NT2/D1 (cell line): ENCODE results near the gene IGSF10.
"Not testable (repeated sequence)": the region's sequence is repeated elsewhere in the genome, so short reads cannot be mapped to it uniquely, and the experiment has no call there.

Experiments used
- DNase-seq: peaks from one replicate; pipeline ENCODE4 v3.0.0-alpha.2; 2011; ENCODE audit warnings: low read depth, low spot score
- H3K27me3 ChIP-seq: 2 replicates; pipeline ENCODE4 v1.6.0; 2011; ENCODE audit warnings: mild to moderate bottlenecking; ENCODE audit not compliant: insufficient read length, insufficient read depth
- H3K36me3 ChIP-seq: 2 replicates; pipeline ENCODE4 v1.6.1; 2011; ENCODE audit warnings: mild to moderate bottlenecking, low read length, mixed read lengths; ENCODE audit not compliant: insufficient read depth, insufficient read length
- H3K4me1 ChIP-seq: 2 replicates; pipeline ENCODE4 v1.5.1; 2011; ENCODE audit not compliant: insufficient read depth, insufficient read length
- H3K4me3 ChIP-seq: 2 replicates; pipeline ENCODE4 v1.5.1; 2011; ENCODE audit warnings: low read depth; ENCODE audit not compliant: insufficient read length
- H3K9ac ChIP-seq: 2 replicates; pipeline ENCODE4 v1.6.0; 2011; ENCODE audit warnings: low read depth; ENCODE audit not compliant: insufficient read length
- H3K9me3 ChIP-seq: 2 replicates; pipeline ENCODE4 v1.5.1; 2011; ENCODE audit warnings: mild to moderate bottlenecking, low read length; ENCODE audit not compliant: insufficient read depth
- SUZ12 ChIP-seq: IDR thresholded peaks from 2 replicates; pipeline ENCODE4 v1.6.1; 2011; ENCODE audit not compliant: insufficient read length, insufficient read depth; ENCODE audit errors: extremely low read depth
- YY1 ChIP-seq: IDR thresholded peaks from 2 replicates; pipeline ENCODE4 v1.6.1; 2011; ENCODE audit not compliant: insufficient read length, insufficient read depth
- ZNF274 ChIP-seq: IDR thresholded peaks from 2 replicates; pipeline ENCODE4 v1.6.1; 2011; ENCODE audit warnings: mild to moderate bottlenecking, low read depth, low read length

Gene IGSF10

DNA sequence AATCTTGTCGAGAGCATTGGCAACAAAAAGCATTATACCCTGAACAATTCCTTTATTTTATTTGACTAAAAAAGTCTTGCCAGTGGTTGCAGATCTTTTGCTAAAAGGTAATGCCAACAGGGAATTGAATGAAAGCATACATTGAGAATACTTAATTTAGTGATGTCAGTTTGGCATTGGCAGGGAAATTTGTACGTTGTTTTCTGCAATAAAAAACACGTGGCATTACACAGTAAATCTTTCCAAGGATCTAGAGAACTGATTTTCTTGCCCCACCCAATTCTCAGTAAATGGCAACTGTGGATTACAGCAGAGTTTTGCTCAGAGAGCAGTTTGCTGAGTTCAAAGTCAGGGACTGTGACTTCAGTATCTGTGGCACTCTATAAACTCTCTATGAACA lies 38.3 kb upstream of the IGSF10 start:
- Histone ChIP-seq H3K9ac (no peak overlapping the region), H3K27me3 (no peaks in the 10 kb centered on the region), H3K36me3 (no peaks in the 10 kb centered on the region), H3K4me3 (no peak overlapping the region), H3K4me1 (no peaks in the 10 kb centered on the region), H3K9me3 (no peaks in the 10 kb centered on the region)
- no peak for DNase-seq
- TF ChIP-seq SUZ12 (no peak), YY1 (no peak), ZNF274 (no peak)

GRCh38 chr3:151491525-151491924 lies 30.7 kb upstream of the IGSF10 start:
- Histone ChIP-seq H3K4me3 (no peak overlapping the region), H3K9me3 (no peaks in the 10 kb centered on the region), H3K36me3 (no peaks in the 10 kb centered on the region), H3K4me1 (no peaks in the 10 kb centered on the region), H3K9ac (no peak overlapping the region), H3K27me3 (no peaks in the 10 kb centered on the region)
- TF ChIP-seq SUZ12, result no peak
- no peak for TF ChIP-seq ZNF274
- TF ChIP-seq YY1, result no peak
- no peak for DNase-seq

GRCh38 chr3:151487833-151488232 lies 27.0 kb upstream of the IGSF10 start:
- not testable (repeated sequence) for H3K4me3 ChIP-seq, H3K27me3 ChIP-seq, DNase-seq, H3K36me3 ChIP-seq, H3K9ac ChIP-seq, H3K9me3 ChIP-seq, H3K4me1 ChIP-seq

GRCh38 chr3:151483961-151484520 lies 23.2 kb upstream of the IGSF10 start:
- no peak overlapping the region for H3K4me3 ChIP-seq
- no peaks in the 10 kb centered on the region for H3K4me1 ChIP-seq
- H3K9ac ChIP-seq, result no peak overlapping the region
- no peaks in the 10 kb centered on the region for H3K36me3 ChIP-seq
- no peak for DNase-seq
- no peaks in the 10 kb centered on the region for H3K27me3 ChIP-seq
- no peak for TF ChIP-seq YY1
- TF ChIP-seq ZNF274, result no peak
- TF ChIP-seq SUZ12, result no peak
- no peaks in the 10 kb centered on the region for H3K9me3 ChIP-seq

GRCh38 chr3:151483488-151483887 lies 22.6 kb upstream of the IGSF10 start:
- Histone ChIP-seq H3K27me3 (no peaks in the 10 kb centered on the region), H3K4me3 (no peak overlapping the region), H3K9me3 (no peaks in the 10 kb centered on the region), H3K9ac (no peak overlapping the region), H3K4me1 (no peaks in the 10 kb centered on the region), H3K36me3 (no peaks in the 10 kb centered on the region)
- TF ChIP-seq SUZ12 (no peak), ZNF274 (no peak), YY1 (no peak)
- DNase-seq, result no peak

GRCh38 chr3:151480492-151480891 lies 19.6 kb upstream of the IGSF10 start:
- Histone ChIP-seq H3K36me3 (no peaks in the 10 kb centered on the region), H3K4me1 (no peaks in the 10 kb centered on the region), H3K4me3 (no peak overlapping the region), H3K9ac (no peak overlapping the region), H3K27me3 (no peaks in the 10 kb centered on the region), H3K9me3 (no peaks in the 10 kb centered on the region)
- no peak for DNase-seq
- TF ChIP-seq ZNF274, result no peak
- TF ChIP-seq SUZ12, result no peak
- no peak for TF ChIP-seq YY1

- Histone ChIP-seq H3K9me3 (no peaks in the 10 kb centered on the region), H3K27me3 (no peaks in the 10 kb centered on the region), H3K4me3 (no peak overlapping the region), H3K36me3 (no peaks in the 10 kb centered on the region), H3K9ac (no peak overlapping the region), H3K4me1 (no peaks in the 10 kb centered on the region)
- DNase-seq, result no peak
- no peak for TF ChIP-seq ZNF274
- no peak for TF ChIP-seq YY1
- no peak for TF ChIP-seq SUZ12
Observed at GRCh38 chr3:151479452-151479851, 18.6 kb upstream of the IGSF10 start.

GRCh38 chr3:151478335-151478697 lies 17.5 kb upstream of the IGSF10 start:
- no peaks in the 10 kb centered on the region for H3K27me3 ChIP-seq
- TF ChIP-seq YY1, result no peak
- TF ChIP-seq SUZ12, result no peak
- no peak for TF ChIP-seq ZNF274
- H3K4me1 ChIP-seq, result no peaks in the 10 kb centered on the region
- H3K4me3 ChIP-seq, result no peak overlapping the region
- H3K9ac ChIP-seq, result no peak overlapping the region
- no peak for DNase-seq
- no peaks in the 10 kb centered on the region for H3K36me3 ChIP-seq
- no peaks in the 10 kb centered on the region for H3K9me3 ChIP-seq
